PC-3 (cell line): ENCODE results near the gene CPA1.

Experiments
- CTCF ChIP-seq: fragments of 300-600 bp; sonication (generic); conservative IDR thresholded peaks from 2 replicates; pipeline ENCODE4 v1.5.1; 2017; ENCODE audit warnings: antibody characterized with exemption, low read depth, mild to moderate bottlenecking, low read length
- EZH2phosphoT487 ChIP-seq: fragments of 300-600 bp; sonication (generic); IDR thresholded peaks from 2 replicates; pipeline ENCODE4 v1.6.1; 2018; ENCODE audit warnings: mild to moderate bottlenecking, antibody characterized with exemption, low read length, borderline replicate concordance

GRCh38 chr7:130361681-130362080, 18.6 kb upstream of the CPA1 start:
- TF ChIP-seq CTCF (no peak), EZH2phosphoT487 (no peak)
